ENCODE data around the gene GTPBP6. TPM values are rescaled to one million over a fixed set of nuclear protein-coding genes. Genes with fewer than 3 reads are reported as not detected.
"Not testable (repeated sequence)": the region's sequence is repeated elsewhere in the genome, so short reads cannot be mapped to it uniquely, and the experiment has no call there.

Gene GTPBP6
- total RNA-seq, 2 donors from 2014 or later, result 48.0 to 55.6 TPM

DNA sequence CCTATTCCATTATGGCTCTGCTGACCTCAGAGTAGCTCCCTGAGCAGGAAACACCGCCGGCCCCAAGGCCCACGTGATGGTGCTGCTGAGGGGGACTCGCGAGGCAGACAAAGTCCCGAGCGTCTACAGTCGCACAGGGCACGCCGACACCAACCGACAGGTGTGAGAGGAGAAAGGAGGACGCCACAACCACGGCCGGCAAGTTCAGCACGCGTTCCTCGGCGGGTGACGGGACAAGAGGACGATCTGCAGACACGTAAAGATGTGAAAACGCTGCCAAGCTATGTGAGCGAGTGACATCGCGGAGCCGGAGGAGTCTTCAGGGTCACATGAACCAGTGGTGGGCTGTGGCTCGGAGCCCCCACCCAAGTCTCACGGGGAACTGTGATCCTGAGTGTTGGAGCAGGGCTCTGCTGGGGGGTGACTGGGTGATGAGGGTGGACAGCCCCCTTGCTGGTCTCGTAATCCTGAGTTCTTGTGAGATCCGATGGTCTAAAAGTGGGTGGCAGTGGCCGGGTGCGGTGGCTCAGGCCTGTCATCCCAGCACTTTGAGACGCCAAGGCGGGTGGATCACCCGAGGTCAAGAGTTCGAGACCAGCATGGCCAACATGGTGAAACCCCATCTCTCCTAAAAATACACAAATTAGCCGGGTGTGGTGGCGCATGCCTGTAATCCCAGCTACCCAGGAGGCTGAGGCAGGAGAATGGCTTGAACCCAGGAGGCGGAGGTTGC is 34.2 kb upstream of the GTPBP6 start:
- intact Hi-C loops (cut with DNase I), result no loop called here
- ATAC-seq (no peak), DNase-seq (peak; percentile 14)

DNA sequence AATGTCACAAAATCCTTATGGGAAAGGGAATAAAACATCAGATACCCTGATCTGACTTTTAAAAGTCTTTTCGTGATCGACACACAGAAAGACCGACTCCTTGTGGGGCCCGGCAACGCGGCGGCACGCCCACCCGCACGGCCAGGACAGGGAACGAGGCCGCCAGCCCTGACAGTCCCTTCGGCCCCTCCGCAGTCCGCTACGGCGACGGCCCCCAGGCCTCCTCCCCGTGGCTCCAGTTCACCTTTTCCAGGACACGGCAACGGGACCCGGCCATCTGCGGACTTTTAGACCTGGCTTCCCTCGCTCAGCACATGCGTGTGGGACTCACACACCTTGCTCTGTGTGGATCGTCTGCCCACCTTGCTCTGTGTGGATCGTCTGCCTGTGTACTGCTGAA is 33.6 kb upstream of the GTPBP6 start:
- ATAC-seq, result no peak
- peak; percentile 10 for DNase-seq
- intact Hi-C loops (cut with DNase I), result no loop called here

DNA sequence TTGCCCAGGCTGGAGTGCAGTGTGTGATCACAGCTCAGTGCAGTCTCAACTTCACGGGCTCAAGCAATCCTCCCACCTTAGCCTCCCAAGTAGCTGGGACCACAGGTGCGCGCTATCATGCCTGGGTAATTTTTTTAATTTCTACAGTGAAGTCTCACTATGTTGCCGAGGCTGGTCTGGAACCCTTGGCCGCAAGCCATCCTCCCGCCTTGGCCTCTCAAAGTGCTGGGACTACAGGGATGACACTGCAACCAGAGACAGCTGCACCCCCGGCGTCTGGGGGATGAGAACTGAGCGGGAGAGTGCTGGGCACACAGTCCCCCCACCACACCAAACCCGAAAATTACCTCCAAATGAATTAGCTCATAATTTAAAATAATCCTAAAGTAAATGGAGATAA is 33.1 kb upstream of the GTPBP6 start:
- DNase-seq (peak; percentile 19), ATAC-seq (no peak)
- intact Hi-C loops (cut with DNase I), result no loop called here

DNA sequence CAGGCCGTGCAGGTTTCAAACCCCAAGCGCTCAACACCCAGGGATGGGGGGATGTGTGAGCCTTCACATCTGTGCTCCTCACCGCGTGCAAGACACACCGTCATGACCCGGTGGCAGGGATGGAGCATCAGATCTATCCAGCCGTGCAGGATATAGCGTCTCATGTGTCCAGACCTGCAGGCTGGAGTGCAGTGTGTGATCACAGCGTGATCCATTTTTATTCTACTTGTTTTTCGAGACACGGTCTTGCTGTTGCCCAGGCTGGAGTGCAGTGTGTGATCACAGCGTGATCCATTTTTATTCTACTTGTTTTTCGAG is 32.7 kb upstream of the GTPBP6 start:
- ATAC-seq; DNase-seq; intact Hi-C loops (cut with DNase I): not testable (repeated sequence)

DNA sequence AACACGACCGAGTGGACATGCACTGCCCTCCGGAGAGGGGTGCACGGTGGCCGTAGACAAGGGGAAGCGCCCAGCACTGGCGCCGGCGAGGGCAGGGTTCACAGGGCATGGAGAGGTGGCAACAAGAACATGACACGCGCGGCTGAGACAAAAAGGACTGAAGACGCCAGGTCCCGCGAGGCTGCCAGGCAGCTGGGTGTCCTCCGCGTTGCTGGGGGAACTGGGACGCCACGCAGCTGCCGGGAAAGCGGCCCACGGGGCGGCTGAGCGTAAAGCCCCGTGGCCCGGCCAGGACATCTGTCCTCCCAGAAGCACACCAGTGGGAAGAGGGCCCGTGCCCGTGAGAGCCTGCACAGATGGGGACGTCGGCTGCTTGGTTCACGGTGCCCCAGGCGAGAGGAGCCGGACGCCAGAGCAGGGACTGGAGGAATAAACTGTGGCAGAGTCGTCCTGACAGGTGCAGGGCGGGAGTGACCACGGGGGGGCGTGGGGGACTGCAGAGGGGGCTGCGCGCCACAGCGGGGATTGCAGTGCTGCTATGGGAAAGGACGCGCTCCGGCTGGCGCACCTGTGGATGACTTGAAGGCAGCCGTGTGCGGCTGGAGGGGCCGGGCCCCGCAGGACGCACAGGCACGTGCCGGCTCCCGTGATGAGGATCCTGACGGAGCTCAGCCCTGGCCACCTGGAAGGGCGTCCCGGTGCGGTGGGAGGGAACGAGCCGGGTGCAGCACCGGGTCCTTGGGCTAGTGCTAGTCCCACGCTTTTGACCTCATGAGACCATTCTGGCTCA is 32.1 kb upstream of the GTPBP6 start:
- ATAC-seq, result peak in 1 of 2 donors; percentile 10
- intact Hi-C loops (cut with DNase I), result no loop called here
- peak; percentile 31 for DNase-seq

DNA sequence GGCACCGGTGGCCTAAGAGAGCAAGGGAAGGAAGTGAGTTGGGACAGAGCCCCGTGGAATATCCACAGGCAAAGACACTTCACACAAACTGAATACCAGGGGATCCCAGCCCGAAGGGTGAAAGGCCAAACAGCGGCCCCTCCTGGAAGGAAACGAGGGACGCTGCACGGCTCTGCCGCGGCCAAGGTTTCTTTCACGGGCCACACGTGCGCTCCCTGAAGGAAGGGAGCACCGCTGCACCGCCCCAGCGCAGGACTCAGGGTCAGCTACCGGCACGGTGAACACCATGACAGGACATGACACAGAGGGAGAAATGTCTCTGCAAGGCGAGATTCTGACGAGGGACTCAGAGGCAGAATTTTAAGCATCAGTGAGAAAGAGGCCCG is 31.5 kb upstream of the GTPBP6 start:
- intact Hi-C loops (cut with DNase I), result no loop called here
- ATAC-seq (no peak), DNase-seq (peak; percentile 10)

DNA sequence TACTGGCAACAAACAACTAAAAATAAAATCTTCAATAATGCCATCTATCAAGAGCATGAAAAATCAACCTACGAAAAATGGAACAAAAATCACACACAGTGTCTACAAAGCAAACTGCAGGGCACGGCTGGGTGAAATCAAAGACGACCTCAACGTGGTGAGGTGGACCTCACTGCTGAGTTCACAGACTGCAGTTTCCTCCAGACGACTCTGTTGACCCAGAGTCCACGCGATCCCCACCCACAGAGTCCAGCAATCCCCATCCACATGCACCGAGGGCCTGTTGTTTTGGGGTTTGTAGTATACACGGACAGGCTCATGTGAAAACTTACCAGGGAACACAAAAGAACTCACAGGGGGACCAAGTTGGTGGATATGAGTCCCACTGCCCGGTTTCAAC is 31.1 kb upstream of the GTPBP6 start:
- intact Hi-C loops (cut with DNase I), result no loop called here
- no peak for DNase-seq

DNA sequence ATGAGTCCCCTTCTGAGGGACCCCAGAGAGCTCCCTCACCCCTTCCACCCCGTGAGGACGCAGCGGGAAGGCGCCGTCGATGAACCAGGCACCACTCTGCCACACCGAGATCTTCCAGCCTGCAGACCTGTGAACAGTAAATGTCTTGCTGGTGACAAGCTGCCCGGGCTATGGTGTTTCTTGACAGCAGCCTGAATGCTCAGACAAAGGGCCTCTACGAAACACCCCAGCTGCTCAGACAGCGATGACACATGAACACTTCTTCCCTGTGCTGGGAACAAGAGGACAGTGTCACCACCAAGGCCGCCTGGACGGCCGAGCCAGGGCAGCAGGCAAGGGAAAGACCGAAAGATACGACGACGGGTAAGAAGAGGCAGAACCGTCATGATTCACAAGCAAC is 30.6 kb upstream of the GTPBP6 start:
- ATAC-seq (peak; percentile 18 to 73), DNase-seq (peak; percentile 23)
- intact Hi-C loops (cut with DNase I), result no loop called here

More for the DNA sequence above, 31.1 kb upstream of the GTPBP6 start:
- ATAC-seq, result no peak

DNA sequence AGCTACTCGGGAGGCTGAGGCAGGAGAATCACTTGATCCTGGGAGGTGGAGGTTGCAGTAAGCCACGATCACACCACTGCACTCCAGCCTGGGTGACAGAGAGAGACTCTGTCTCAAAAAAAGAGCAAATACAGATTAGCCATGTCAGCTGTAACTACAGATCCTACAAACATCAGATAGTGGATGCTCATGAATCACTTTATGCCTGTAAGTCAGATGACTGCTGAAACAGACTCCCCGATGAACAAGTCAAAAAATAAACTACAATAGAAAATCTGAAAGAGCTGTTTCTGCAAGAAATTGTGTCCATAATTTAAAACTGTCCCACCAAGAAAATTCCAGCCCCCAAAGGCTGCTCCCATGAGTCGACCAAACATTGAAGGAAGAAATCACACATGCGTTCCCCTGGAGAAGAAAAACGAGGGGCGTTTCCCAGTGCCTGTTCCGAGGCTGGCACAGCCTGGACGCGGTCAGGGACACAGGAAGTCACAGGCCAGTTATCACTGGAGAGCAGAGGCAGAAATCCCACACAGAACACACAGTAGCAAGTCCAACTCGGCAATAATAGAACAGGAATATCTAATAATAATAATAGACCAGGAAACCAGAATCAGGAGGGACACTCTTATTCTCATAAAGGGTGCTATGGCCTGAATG is 30.0 kb upstream of the GTPBP6 start:
- intact Hi-C loops (cut with DNase I), result no loop called here
- DNase-seq, result peak; percentile 18
- ATAC-seq, result peak in 1 of 2 donors; percentile 47

DNA sequence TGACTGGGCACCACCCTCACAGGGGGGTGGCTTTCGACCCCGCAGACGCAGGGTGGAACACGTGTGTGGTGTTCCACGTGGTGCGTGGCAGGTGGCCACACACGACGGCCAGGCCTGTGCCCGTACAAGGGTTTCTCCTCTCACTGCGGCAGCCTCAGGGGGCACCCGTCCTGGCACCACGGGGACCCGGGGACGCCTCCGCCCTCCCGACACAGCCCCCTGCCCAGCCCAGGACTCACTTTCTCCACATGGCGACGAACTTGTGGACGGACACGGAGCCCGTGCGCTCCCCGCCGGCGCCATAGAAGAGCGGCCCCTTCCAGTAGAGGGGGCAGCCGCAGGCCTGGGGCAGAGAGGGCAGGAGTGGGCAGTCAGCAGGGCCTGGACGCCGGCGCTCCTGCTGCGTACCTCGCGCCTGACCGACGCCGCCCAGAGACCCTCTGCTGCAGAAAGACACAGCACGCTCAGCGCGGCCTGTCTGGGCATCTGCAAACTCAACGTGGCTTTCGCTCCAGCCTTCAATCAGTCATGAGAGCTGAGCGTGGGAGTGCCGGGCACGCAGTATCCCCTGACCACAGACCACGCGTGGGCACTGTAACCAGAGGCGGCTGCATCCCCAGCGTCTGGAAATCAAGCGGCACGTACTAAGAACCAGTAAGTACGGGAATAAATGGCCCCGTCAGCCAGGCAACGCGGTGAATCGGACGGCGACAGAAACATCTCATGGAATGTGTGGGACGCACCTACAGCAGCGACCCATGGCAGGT is 28.9 kb upstream of the GTPBP6 start:
- no peak for ATAC-seq
- intact Hi-C loops (cut with DNase I), result no loop called here

DNA sequence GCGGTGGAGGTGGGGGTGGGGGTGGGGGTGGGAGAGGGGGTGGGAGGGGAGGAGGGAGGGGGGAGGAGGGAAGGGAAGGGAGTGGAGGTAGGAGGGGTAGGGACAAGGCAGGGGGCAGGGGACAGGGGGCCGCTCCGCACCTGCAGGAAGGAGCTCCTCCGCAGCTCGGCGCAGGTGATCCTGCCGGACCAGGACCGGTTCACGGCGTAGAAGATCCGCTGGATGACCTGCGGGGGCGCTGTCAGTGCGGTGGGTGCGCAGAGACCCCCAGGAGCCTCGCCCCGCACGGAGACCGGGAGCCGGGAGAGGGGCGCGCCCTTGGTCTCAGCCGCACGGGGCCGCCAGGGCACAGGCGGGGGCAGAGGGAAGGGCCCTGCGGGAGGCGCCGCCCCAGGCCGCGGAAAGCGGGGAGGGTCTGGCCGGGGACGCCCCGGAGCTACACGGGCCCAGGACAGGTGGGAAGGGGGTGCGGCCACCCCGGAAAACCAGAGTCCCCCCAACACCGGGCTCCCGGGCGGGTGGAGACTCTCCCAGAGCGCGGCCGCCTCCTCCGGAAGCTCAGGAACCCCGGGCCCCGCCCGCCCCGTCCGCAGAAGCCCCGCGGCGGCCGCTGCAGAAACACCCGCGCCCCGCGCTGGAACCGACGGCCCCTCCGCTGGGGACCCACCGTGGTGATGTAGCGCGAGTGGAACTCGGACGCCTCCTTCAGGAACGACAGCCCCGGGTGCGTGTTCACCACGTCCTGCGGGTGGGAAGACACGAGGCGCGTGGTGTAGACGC is 27.6 kb upstream of the GTPBP6 start:
- ATAC-seq (no peak), DNase-seq (peak; percentile 16)
- intact Hi-C loops (cut with DNase I), result no loop called here

More for the DNA sequence above, 28.9 kb upstream of the GTPBP6 start:
- peak; percentile 17 for DNase-seq

DNA sequence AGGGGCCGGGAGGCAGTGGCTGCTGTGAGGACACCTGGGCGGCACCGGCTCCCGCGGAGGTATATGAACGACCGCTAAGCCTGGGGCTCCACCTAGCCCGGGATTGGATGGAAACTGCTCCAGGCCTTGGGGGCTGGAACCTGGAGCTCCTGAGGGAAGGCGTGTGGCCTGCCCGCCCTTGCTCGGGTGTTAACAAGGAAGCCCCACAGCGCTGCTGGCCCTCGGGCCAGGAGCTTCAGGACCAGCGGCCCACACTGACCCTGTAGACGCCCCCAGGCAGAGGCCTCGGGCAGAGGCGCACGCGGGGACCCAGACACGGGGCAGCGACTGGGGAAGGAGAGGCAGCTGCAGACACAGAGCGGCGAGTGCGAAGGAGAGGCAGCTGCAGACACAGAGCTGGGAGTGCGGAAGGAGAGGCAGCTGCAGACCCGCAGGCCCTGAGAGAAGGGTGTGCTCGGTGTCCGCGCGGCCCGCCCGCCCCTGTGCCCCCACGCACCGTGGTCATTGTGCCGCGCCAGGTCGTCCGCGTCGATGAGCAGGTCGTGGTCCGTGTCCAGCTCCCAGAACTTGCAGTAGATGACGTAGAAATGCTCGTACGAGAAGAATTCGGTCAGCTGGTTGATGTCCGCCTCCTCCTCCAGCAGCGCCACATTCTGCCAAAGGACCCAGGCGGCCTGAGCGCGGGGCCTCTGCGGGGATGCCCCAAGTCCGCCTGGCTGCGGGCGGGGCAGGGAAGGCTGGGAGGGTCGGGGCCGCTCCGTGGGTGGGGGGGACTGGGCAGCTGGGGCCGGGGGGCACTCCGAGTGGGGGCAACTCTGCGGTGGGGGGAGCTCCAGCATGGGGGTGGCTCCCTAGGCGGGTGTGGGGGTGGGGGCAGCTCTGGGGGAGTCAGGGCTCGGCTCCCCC is 26.7 kb upstream of the GTPBP6 start:
- DNase-seq, result peak; percentile 14
- no peak for ATAC-seq
- intact Hi-C loops (cut with DNase I), result no loop called here

DNA sequence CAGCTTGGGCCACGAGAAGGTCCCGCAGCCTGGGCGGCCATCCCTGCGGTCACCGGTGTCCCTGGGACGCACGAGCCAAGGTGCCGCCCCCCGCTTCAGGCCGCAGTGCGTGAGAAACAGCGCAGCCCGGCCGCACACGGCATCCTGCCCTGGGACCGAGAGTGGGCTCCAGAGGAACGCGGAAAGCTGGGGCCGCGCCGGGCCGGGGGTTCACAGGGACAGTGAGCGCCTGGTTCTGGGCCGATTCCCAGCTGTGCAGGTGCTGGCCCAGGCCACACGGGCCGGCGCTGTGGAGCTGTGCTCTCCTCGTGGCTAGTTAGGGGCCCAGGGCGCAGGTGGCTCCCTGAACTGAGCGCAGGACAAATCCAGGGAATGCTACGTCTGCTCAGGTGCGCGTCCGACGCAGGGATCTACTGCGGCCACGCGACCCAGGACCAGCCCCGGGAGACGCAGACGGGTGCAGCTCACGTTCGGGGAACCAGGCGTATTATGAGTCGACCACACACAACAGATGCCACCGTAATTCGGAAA is 25.8 kb upstream of the GTPBP6 start:
- intact Hi-C loops (cut with DNase I), result no loop called here
- ATAC-seq (no peak), DNase-seq (peak; percentile 13)

DNA sequence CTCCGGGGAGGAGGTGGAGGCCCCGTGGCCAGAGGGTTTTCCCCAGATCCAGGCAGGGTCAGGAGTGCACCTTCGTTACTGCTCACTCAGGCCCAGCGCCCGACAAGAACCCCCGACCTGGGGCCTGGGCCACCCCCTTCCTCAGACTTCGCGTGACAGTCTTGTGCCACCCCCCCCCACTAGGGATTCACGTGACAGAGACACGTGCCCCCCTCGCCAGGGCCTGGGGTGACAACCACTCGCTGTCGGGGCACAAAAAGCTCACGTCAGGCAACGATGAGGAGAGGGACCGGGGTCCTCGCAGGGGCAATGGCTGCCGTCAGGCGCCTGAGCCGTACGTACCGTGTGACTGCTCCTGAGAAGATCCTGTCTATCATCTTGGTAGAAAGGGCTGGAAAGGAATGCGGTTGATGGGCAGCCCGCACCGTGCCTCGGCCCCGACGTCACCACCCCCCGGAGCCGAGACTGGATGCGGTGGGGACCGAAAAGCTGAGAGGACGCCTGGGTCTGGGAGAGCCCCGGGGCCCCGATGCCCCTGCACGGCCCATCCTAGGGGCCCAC is 23.0 kb upstream of the GTPBP6 start:
- intact Hi-C loops (cut with DNase I), result no loop called here
- no peak for DNase-seq
- no peak for ATAC-seq

DNA sequence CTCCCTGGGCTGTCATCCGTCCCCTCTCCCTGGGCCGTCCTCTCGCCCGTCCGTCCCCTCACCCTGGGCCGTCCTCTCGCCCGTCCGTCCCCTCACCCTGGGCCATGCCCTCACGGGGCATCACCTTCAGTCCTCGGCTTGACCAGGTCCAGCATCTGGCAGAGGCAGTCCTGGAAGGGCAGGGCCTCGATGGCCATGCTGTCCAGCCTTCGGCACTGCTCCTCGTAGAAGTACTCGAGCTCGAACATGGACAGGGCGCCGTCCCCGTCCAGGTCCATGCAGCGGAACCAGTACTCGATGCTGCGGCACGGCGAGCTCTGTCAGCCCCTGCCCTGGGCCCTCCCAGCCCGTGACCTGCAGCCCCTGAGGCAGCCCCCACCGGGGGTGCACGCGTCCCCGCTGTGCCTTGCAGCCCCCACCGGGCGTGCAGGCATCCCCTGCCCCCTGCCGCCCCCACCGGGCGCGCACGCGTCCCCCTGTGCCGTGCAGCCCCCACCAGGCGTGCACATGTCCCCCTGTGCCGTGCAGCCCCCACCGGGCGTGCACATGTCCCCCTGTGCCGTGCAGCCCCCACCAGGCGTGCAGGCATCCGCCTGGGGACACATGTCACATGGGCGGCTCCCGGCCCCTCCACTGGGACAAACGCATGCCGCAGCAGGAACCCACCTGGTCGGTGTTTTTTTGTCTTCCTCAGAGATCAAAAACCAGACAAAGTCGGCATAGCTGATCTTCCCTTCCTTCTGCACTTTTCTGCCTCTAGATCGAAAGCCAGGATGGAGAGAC is 22.2 kb upstream of the GTPBP6 start:
- intact Hi-C loops (cut with DNase I), result no loop called here
- peak; percentile 13 for DNase-seq
- ATAC-seq, result no peak

DNA sequence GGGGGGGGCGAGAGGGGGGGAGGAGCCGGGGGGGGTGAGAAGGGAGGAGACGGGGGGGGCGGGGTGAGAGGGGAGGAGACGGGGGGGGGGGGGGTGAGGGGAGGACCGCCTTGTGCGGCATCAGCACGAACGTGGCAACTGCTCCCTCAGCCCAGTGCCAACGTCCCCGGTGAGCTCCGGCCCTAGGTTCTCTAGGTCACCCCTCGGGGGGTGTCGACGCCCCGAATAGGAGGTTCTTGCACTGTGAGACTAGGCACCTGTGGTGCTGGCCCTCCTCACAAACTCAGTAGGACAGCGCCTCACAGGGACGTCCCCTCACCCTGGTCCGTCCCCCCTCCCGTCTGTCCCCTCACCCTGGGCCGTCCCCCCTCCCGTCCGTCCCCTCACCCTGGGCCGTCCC is 21.5 kb upstream of the GTPBP6 start:
- intact Hi-C loops (cut with DNase I), result no loop called here
- ATAC-seq (no peak), DNase-seq (peak; percentile 16)

All from left cardiac atrium (tissue), 4 donors.